HepG2 (cell line): Measurements from ENCODE around the gene IHH. TPM values are rescaled to one million over a fixed set of nuclear protein-coding genes. Genes with fewer than 3 reads are reported as not detected.

ENCODE experiments used
- ARID5B ChIP-seq: IDR thresholded peaks from 2 replicates; pipeline ENCODE4 v1.4.0; 2020; ENCODE audit warnings: mild to moderate bottlenecking, missing genetic modification reagents
- DNMT1 ChIP-seq: sonication (generic); formaldehyde crosslinking; IDR thresholded peaks from 2 replicates; pipeline ENCODE4 v1.5.1; 2020; ENCODE audit warnings: mild to moderate bottlenecking, missing genetic modification reagents
- ELF3 ChIP-seq: IDR thresholded peaks from 2 replicates; pipeline ENCODE4 v1.6.1; 2016; ENCODE audit warnings: missing genetic modification reagents, missing compliant biosample characterization
- RXRB ChIP-seq: IDR thresholded peaks from 2 replicates; pipeline ENCODE4 v1.6.1; 2016; ENCODE audit warnings: borderline replicate concordance, missing genetic modification reagents, missing compliant biosample characterization
- SALL2 ChIP-seq: sonication (generic); formaldehyde crosslinking; IDR thresholded peaks from 2 replicates; pipeline ENCODE4 v1.8.1; 2023; ENCODE audit warnings: mild to moderate bottlenecking, missing genetic modification reagents, inconsistent platforms
- SIN3B ChIP-seq: fragments of 150-350 bp; IDR thresholded peaks from 2 replicates; pipeline ENCODE4 v1.6.1; 2014; ENCODE audit warnings: low read length
- SMAD3 ChIP-seq: sonication (generic); formaldehyde crosslinking; IDR thresholded peaks from 2 replicates; pipeline ENCODE4 v1.4.0; 2020; ENCODE audit warnings: missing genetic modification reagents
- SMAD9 ChIP-seq: sonication (generic); formaldehyde crosslinking; IDR thresholded peaks from 2 replicates; pipeline ENCODE4 v1.5.1; 2020; ENCODE audit warnings: mild to moderate bottlenecking, missing genetic modification reagents
- SOX13 ChIP-seq, 3 experiments: fragments of 450-650 bp in 1 of 3; sonication (generic) in 1 of 3; formaldehyde crosslinking in 1 of 3; IDR thresholded peaks in 2 of 3; conservative IDR thresholded peaks in 1 of 3; 2 replicates each; pipeline versions ENCODE4 v1.5.0 to v1.6.1; 2016 to 2020; ENCODE audit warnings: antibody characterized with exemption in 1 of 3, mild to moderate bottlenecking in 1 of 3, missing compliant biosample characterization in 1 of 3, missing genetic modification reagents in 1 of 3, moderate library complexity in 1 of 3
- ZBTB25 ChIP-seq: IDR thresholded peaks from 2 replicates; pipeline ENCODE4 v1.6.1; 2018; ENCODE audit warnings: missing genetic modification reagents
- ZNF276 ChIP-seq: sonication (generic); formaldehyde crosslinking; IDR thresholded peaks from 2 replicates; pipeline ENCODE4 v1.4.0; 2020; ENCODE audit warnings: mild to moderate bottlenecking, low read depth, missing genetic modification reagents
- ZNF451 ChIP-seq: sonication (generic); formaldehyde crosslinking; IDR thresholded peaks from 2 replicates; pipeline ENCODE4 v1.5.0; 2020; ENCODE audit warnings: mild to moderate bottlenecking, missing genetic modification reagents
- ZNF619 ChIP-seq: sonication (generic); formaldehyde crosslinking; IDR thresholded peaks from 2 replicates; pipeline ENCODE4 v1.4.0; 2020; ENCODE audit warnings: mild to moderate bottlenecking, missing genetic modification reagents
- polyA plus RNA-seq, 8 experiments: library from polyadenylated mRNA; depleted of rRNA in 3 of 8; stranded (reverse) in 7 of 8; unstranded in 1 of 8; fragments of >200 nt; fragmentation: Illumina TruSeq in 4 of 8; extraction: Trizol in 4 of 8; gene quantifications; 2 replicates each; pipeline versions ENCODE4 v1.2.1 to v1.2.3, GENCODE V29; 2011 to 2016; ENCODE audit warnings: low read depth in 4 of 8, missing spikeins in 1 of 8, mixed read lengths in 1 of 8; ENCODE audit not compliant: insufficient read depth in 1 of 8
- total RNA-seq, 5 experiments: library from RNA; depleted of rRNA; stranded (reverse); fragments of >200 nt; fragmentation: Illumina TruSeq; extraction: Trizol; gene quantifications; 2 replicates each; pipeline ENCODE4 v1.2.3, GENCODE V29; 2016; ENCODE audit warnings: low read depth in 1 of 5
- TF ChIP-seq, protein P1 (sequence below): sonication (generic); formaldehyde crosslinking; IDR thresholded peaks from 2 replicates; pipeline ENCODE4 v1.4.0; 2020; ENCODE audit warnings: missing genetic modification reagents
- TF ChIP-seq, protein P2 (sequence below): sonication (generic); formaldehyde crosslinking; IDR thresholded peaks from 2 replicates; pipeline ENCODE4 v1.4.0; 2020; ENCODE audit warnings: mild to moderate bottlenecking, missing genetic modification reagents

The IHH gene
- total and polyA plus RNA-seq, 2 of the 13 experiments (the other 11 are each of a cell fraction or from before 2014, with no cell fraction given): 0.42 TPM; not detected in 1

GRCh38 chr2:219073413-219074129, 12.8 kb upstream of the IHH start (continued):
- TF ChIP-seq, protein P1, sequence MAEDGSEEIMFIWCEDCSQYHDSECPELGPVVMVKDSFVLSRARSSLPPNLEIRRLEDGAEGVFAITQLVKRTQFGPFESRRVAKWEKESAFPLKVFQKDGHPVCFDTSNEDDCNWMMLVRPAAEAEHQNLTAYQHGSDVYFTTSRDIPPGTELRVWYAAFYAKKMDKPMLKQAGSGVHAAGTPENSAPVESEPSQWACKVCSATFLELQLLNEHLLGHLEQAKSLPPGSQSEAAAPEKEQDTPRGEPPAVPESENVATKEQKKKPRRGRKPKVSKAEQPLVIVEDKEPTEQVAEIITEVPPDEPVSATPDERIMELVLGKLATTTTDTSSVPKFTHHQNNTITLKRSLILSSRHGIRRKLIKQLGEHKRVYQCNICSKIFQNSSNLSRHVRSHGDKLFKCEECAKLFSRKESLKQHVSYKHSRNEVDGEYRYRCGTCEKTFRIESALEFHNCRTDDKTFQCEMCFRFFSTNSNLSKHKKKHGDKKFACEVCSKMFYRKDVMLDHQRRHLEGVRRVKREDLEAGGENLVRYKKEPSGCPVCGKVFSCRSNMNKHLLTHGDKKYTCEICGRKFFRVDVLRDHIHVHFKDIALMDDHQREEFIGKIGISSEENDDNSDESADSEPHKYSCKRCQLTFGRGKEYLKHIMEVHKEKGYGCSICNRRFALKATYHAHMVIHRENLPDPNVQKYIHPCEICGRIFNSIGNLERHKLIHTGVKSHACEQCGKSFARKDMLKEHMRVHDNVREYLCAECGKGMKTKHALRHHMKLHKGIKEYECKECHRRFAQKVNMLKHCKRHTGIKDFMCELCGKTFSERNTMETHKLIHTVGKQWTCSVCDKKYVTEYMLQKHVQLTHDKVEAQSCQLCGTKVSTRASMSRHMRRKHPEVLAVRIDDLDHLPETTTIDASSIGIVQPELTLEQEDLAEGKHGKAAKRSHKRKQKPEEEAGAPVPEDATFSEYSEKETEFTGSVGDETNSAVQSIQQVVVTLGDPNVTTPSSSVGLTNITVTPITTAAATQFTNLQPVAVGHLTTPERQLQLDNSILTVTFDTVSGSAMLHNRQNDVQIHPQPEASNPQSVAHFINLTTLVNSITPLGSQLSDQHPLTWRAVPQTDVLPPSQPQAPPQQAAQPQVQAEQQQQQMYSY: peak; percentile 83
- TF ChIP-seq RXRB (CRISPR knock-in tag) (peak; percentile 39; the same call in 1 of the 2 replicates), SALL2 (CRISPR knock-in tag) (no peak), ARID5B (CRISPR knock-in tag) (0 out of 2 replicates have a peak, but pooled peaks have one; percentile 9), SOX13 (IDR thresholded peaks at IDR 0.05) (no peak), SOX13 (CRISPR knock-in tag; conservative IDR thresholded peaks at IDR 0.05 in 1 of 2, IDR thresholded peaks at IDR 0.05 in 1 of 2) (peak in 1 of 2 experiments; percentile 28; a peak in 1 of 4 replicates), ZBTB25 (CRISPR knock-in tag) (peak; percentile 41; the same call in 1 of the 2 replicates), SIN3B (0 out of 2 replicates have a peak, but pooled peaks have one; percentile 34), SMAD9 (CRISPR knock-in tag) (no peak), ZNF619 (CRISPR knock-in tag) (0 out of 2 replicates have a peak, but pooled peaks have one; percentile 49), ELF3 (CRISPR knock-in tag) (peak; percentile 81; the same call in 1 of the 2 replicates), ZNF276 (no peak), DNMT1 (CRISPR knock-in tag) (no peak), SMAD3 (CRISPR knock-in tag) (no peak), ZNF451 (CRISPR knock-in tag) (0 out of 2 replicates have a peak, but pooled peaks have one; percentile 25)
- TF ChIP-seq, protein P2, sequence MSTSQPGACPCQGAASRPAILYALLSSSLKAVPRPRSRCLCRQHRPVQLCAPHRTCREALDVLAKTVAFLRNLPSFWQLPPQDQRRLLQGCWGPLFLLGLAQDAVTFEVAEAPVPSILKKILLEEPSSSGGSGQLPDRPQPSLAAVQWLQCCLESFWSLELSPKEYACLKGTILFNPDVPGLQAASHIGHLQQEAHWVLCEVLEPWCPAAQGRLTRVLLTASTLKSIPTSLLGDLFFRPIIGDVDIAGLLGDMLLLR (CRISPR knock-in tag): 0 out of 2 replicates have a peak, but pooled peaks have one; percentile 3
